Breast epithelium (tissue), 4 donors: ENCODE results near the gene PRICKLE2. TPM values are rescaled to one million over a fixed set of nuclear protein-coding genes. Genes with fewer than 3 reads are reported as not detected.

ENCODE experiments used
- DNase-seq, 2 donors: peaks; one replicate each; pipeline ENCODE4 v3.0.0-alpha.2; 2019; ENCODE audit warnings: low spot score in 2 of 2
- H3K27ac ChIP-seq, 2 donors: fragments of 200-600 bp; sonication (generic) in 1 of 2; one replicate each; pipeline ENCODE4 v1.5.1; 2016 to 2019; ENCODE audit warnings: mild to moderate bottlenecking in 1 of 2
- H3K27me3 ChIP-seq, 2 donors: fragments of 200-600 bp; sonication (generic) in 1 of 2; one replicate each; pipeline versions ENCODE4 v1.5.1 to v1.6.0; 2017 to 2019; ENCODE audit warnings: control low read depth in 1 of 2, mild to moderate bottlenecking in 1 of 2
- H3K36me3 ChIP-seq: fragments of 200-600 bp; one replicate; pipeline ENCODE4 v1.5.1; 2019
- H3K4me1 ChIP-seq, 2 donors: fragments of 200-600 bp; sonication (generic); one replicate each; pipeline ENCODE4 v1.5.1; 2016 to 2019; ENCODE audit warnings: control low read depth in 1 of 2
- H3K4me3 ChIP-seq, 3 donors: fragments of 200-600 bp; sonication (generic); 1 replicate in 2 of 3; 2 replicates in 1 of 3; pipeline ENCODE4 v1.5.1; 2016 to 2019; ENCODE audit warnings: mild to moderate bottlenecking in 3 of 3, moderate library complexity in 2 of 3
- H3K9me3 ChIP-seq, 2 donors: fragments of 200-600 bp; sonication (generic) in 1 of 2; one replicate each; pipeline ENCODE4 v1.5.1; 2016 to 2019; ENCODE audit warnings: control low read depth in 1 of 2
- CTCF ChIP-seq, 3 donors: fragments of 450-650 bp; IDR thresholded peaks; one replicate each; pipeline ENCODE4 v1.5.1; 2016 to 2017; ENCODE audit warnings: antibody characterized with exemption in 3 of 3, mild to moderate bottlenecking in 3 of 3, moderate library complexity in 3 of 3
- POLR2A ChIP-seq: fragments of 450-650 bp; IDR thresholded peaks from one replicate; pipeline ENCODE4 v1.6.1; 2016; ENCODE audit warnings: antibody characterized with exemption, mild to moderate bottlenecking, moderate library complexity
- POLR2AphosphoS5 ChIP-seq, 3 donors: sonication (generic); formaldehyde crosslinking; IDR thresholded peaks; one replicate each; pipeline ENCODE4 v1.6.1; 2017; ENCODE audit warnings: antibody characterized with exemption in 3 of 3
- intact Hi-C: fragments of 100-400 bp; cut with DNase I; formaldehyde crosslinking; loops from one replicate; pipeline ENCODE4 v1.15.1; 2023; ENCODE audit warnings: low total_unique reads
- total RNA-seq, 3 donors: library from RNA; depleted of rRNA; stranded (reverse); fragments of >200 nt; gene quantifications; one replicate each; pipeline ENCODE4 v1.1.0, GENCODE V29; 2016

PRICKLE2 gene
- total RNA-seq, 3 donors from 2014 or later = 35.1 to 72.5 (median 44.5) TPM

GRCh38 chr3:64215103-64215502 is 10.2 kb downstream of the PRICKLE2 start:
- H3K4me3 ChIP-seq = peak overlapping the region in 2 of 3 donors; percentile 41 to 60
- H3K4me1 ChIP-seq = peaks cover 0 to 30% of the 10 kb centered on the region in 2 donors
- peak overlapping the region; percentile 93 to 94 for H3K27ac ChIP-seq
- intact Hi-C loops = no loop called here
- TF ChIP-seq POLR2AphosphoS5 (IDR thresholded peaks at IDR 0.05) = no peak
- TF ChIP-seq POLR2A = no peak
- TF ChIP-seq CTCF (IDR thresholded peaks at IDR 0.05) = no peak
- no peaks in the 10 kb centered on the region for H3K27me3 ChIP-seq
- no peaks in the 10 kb centered on the region for H3K36me3 ChIP-seq
- no peak for DNase-seq
- H3K9me3 ChIP-seq = no peaks in the 10 kb centered on the region

GRCh38 chr3:64214381-64215018 is 10.8 kb downstream of the PRICKLE2 start:
- no peaks in the 10 kb centered on the region for H3K36me3 ChIP-seq
- no peaks in the 10 kb centered on the region for H3K27me3 ChIP-seq
- H3K4me3 ChIP-seq = peak overlapping the region; percentile 12 to 60 (median 41)
- peaks cover 1 to 25% of the 10 kb centered on the region in 2 donors for H3K4me1 ChIP-seq
- intact Hi-C loops = no loop called here
- TF ChIP-seq POLR2AphosphoS5 (IDR thresholded peaks at IDR 0.05) (peak in 1 of 3 donors; percentile 13), POLR2A (no peak)
- peak overlapping the region; percentile 93 to 94 for H3K27ac ChIP-seq
- H3K9me3 ChIP-seq = no peaks in the 10 kb centered on the region
- peak in 1 of 2 donors; percentile 72 for DNase-seq

- intact Hi-C loops = no loop called here
- Histone ChIP-seq H3K4me3 (peak overlapping the region; percentile 12 to 60 (median 41)), H3K27me3 (no peaks in the 10 kb centered on the region), H3K9me3 (no peaks in the 10 kb centered on the region), H3K4me1 (peaks cover 2 to 25% of the 10 kb centered on the region in 2 donors), H3K36me3 (no peaks in the 10 kb centered on the region), H3K27ac (peak overlapping the region; percentile 93 to 94)
- peak; percentile 57 to 78 for DNase-seq
- TF ChIP-seq CTCF (IDR thresholded peaks at IDR 0.05) (no peak), POLR2AphosphoS5 (IDR thresholded peaks at IDR 0.05) (peak in 2 of 3 donors; percentile 32 to 36)
Observed at GRCh38 chr3:64213962-64214379, 11.3 kb downstream of the PRICKLE2 start.

GRCh38 chr3:64213224-64213878 is 11.9 kb downstream of the PRICKLE2 start:
- no peaks in the 10 kb centered on the region for H3K27me3 ChIP-seq
- no peaks in the 10 kb centered on the region for H3K36me3 ChIP-seq
- DNase-seq = no peak
- TF ChIP-seq POLR2AphosphoS5 (IDR thresholded peaks at IDR 0.05) = no peak
- TF ChIP-seq POLR2A = no peak
- no peak for TF ChIP-seq CTCF (IDR thresholded peaks at IDR 0.05)
- intact Hi-C loops = no loop called here
- peaks cover 2 to 25% of the 10 kb centered on the region in 2 donors for H3K4me1 ChIP-seq
- H3K9me3 ChIP-seq = no peaks in the 10 kb centered on the region
- H3K4me3 ChIP-seq = peak overlapping the region in 2 of 3 donors; percentile 41 to 60
- H3K27ac ChIP-seq = peak overlapping the region; percentile 93 to 94

- TF ChIP-seq POLR2AphosphoS5 (IDR thresholded peaks at IDR 0.05) (peak; percentile 15 to 69 (median 29)), POLR2A (no peak), CTCF (IDR thresholded peaks at IDR 0.05) (no peak)
- peak in 1 of 2 donors; percentile 91 for DNase-seq
- no peaks in the 10 kb centered on the region for H3K9me3 ChIP-seq
- H3K36me3 ChIP-seq = no peaks in the 10 kb centered on the region
- intact Hi-C loops = loop anchor here (2.0 kb wide), 1 partner anchor 55 kb away; no protein-coding TSS in a partner anchor
- no peaks in the 10 kb centered on the region for H3K27me3 ChIP-seq
- H3K4me1 ChIP-seq = peaks cover 5 to 41% of the 10 kb centered on the region in 2 donors
- H3K4me3 ChIP-seq = peak overlapping the region in 1 of 3 donors; percentile 27
- peak overlapping the region; percentile 89 to 92 for H3K27ac ChIP-seq
Observed at GRCh38 chr3:64209866-64210621, 15.2 kb downstream of the PRICKLE2 start.
